WI38 (cell line): ENCODE data around the gene OSBPL1A.
A peak's percentile ranks its signal among the peaks of the same experiment; 100 is the strongest.
"Not testable (repeated sequence)": the region's sequence is repeated elsewhere in the genome, so short reads cannot be mapped to it uniquely, and the experiment has no call there.

Source experiments
- H3K4me3 ChIP-seq: 2 replicates; pipeline ENCODE4 v1.5.1; 2011; ENCODE audit warnings: low read depth, mild to moderate bottlenecking, control low read depth, low read length
- CTCF ChIP-seq: IDR thresholded peaks from 2 replicates; pipeline ENCODE4 v1.5.1; 2012; ENCODE audit warnings: low read depth, mild to moderate bottlenecking, control low read depth, low read length

OSBPL1A gene

DNA sequence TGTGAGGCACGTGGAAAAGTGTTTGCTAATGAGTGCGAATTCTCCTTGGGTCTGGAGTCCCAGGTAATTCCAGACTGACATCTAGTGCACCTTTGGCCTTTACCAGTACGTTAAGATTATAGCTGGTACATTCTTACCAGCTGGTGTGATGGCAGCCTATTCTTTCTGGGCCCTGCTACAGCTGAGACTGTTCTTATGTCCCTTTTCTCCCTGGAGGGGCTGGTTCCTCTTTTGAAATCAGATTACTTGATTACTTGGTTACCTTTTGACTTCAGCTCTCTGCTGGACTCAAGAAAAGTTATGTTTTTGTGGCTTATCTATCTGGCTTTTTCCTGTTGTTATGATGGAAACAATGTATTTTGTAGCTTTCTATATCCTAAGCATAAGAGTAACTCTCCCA is 244.2 kb downstream of the OSBPL1A start:
- no peak for TF ChIP-seq CTCF
- H3K4me3 ChIP-seq = no peak overlapping the region

DNA sequence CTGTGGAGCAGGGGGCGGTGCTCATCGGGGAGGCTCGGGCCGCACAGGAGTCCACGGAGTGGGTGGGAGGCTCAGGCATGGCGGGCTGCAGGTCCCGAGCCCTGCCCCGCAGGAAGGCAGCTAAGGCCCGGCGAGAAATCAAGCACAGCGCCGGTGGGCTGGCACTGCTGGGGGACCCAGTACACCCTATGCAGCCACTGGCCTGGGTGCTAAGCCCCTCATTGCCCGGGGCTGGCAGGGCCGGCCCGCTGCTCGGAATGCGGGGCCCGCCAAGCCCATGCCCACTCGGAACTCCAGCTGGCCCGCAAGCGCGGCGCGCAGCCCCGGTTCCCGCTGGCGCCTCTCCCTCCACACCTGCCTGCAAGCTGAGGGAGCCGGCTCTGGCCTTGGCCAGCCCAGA is 248.0 kb downstream of the OSBPL1A start:
- H3K4me3 ChIP-seq = not testable (repeated sequence)

DNA sequence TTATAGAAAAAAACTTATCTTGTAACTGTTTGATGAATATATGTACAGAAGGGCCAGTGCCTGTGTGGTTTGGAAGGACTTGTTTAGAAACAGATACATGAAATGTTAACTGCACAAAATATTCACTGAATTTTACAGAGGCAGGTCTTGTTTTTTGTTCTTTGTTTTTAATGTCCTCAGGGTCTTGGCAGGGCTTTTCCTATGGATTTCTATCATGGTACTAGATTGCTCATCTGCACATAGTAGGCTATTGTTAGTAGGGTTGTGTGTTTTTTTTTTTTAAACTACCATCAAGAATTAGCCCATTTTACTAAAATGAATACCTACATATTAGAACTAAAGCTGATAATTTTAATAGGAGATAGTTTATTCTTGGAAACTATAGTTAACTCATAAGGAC is 255.2 kb downstream of the OSBPL1A start:
- H3K4me3 ChIP-seq = no peak overlapping the region
- TF ChIP-seq CTCF = no peak

DNA sequence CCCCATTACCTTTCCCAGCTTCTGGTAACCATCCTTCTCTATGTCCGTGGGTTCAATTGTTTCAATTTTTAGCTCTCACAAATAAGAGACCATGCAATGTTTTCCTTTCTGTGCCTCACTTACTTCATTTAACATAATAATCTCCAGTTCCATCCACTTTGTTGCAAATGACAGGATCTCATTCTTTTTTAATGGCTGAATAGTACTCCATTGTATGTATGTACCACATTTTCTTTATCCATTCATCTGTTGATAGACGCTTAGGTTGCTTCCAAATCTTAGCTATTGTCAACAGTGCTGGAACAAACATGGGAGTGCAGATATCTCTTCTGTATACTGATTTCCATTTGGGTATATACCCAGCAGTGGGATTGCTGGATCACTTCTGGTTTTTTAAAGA is 256.9 kb downstream of the OSBPL1A start:
- no peak overlapping the region for H3K4me3 ChIP-seq
- TF ChIP-seq CTCF = no peak

DNA sequence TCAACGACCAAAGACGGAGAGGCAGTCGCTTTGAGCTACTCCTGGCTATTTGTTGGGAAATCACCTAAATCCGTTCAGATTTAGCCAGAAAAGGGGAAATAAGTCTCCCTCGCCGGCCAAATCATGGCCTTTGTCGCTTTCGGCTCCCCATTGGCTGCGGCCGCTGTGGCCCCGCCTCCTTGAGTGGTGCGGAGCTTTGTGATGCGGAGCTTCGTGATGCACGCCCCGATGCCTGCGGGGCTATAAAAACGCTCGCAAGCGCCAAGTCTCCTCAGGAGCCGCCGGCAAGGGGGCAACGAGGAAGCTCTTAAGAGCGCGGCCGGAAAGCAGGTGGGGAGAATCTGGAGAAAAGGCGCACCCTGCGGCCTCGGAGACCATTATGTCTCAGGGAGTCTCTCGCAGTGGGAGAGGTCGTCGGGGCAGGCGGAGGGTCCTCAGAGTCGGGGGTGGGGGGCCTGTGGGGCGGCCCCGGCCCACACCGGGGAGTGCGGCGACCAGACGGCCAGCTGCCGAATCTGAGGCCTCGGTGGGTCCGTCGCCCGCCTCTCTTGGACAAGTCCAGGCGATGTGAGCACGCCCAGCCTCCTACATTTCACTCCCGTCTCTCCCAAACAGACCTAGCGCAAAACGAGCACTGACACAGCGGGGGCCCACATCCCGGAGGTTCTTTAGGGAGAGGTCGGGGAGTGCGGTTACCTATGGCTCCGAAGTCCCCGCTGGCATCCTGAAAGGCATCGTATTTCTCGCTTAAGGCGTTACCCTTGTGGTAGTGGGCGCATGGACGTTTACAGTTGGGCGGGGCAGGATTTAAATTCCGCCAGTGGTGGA is 258.6 kb downstream of the OSBPL1A start, which contains the start of gene CABYR:
Gene CABYR, plus strand, starts transcription at position 274 of the 828 bp plus-strand sequence. CDS start 4,053 bp downstream, outside the sequence.
- peak within 1 kb of the TSS; percentile 66 for H3K4me3 ChIP-seq
- no peak for TF ChIP-seq CTCF

GRCh38 chr18:24138409-24138788 is 259.2 kb downstream of the OSBPL1A start:
- peak overlapping the region; percentile 66 for H3K4me3 ChIP-seq
- no peak for TF ChIP-seq CTCF

GRCh38 chr18:24136967-24137373 is 260.7 kb downstream of the OSBPL1A start:
- H3K4me3 ChIP-seq = no peak overlapping the region
- no peak for TF ChIP-seq CTCF

GRCh38 chr18:24130494-24130893 is 267.1 kb downstream of the OSBPL1A start:
- H3K4me3 ChIP-seq = no peak overlapping the region
- TF ChIP-seq CTCF = no peak
